K562 (cell line): ENCODE data around the gene TSKS. TPM values are rescaled to one million over a fixed set of nuclear protein-coding genes. Genes with fewer than 3 reads are reported as not detected.

Experiments used
- AFF1 ChIP-seq, 2 experiments: fragments of 450-650 bp; IDR thresholded peaks; 2 replicates each; pipeline ENCODE4 v1.6.1; 2018; ENCODE audit warnings: mild to moderate bottlenecking in 2 of 2, low read depth in 1 of 2; ENCODE audit not compliant: partially characterized antibody in 2 of 2
- ARID1B ChIP-seq: fragments of 450-650 bp; IDR thresholded peaks from 2 replicates; pipeline ENCODE4 v1.6.1; 2016; ENCODE audit warnings: antibody characterized with exemption, mild to moderate bottlenecking, inconsistent platforms
- CBX2 ChIP-seq: fragments of 200-600 bp; sonication (generic); IDR thresholded peaks from one replicate; pipeline ENCODE4 v1.6.1; 2012; ENCODE audit warnings: mild to moderate bottlenecking, low read length, inconsistent platforms; ENCODE audit not compliant: insufficient read depth, poor library complexity, severe bottlenecking
- CREM ChIP-seq: IDR thresholded peaks from 2 replicates; pipeline ENCODE4 v1.6.1; 2014; ENCODE audit warnings: antibody characterized with exemption, low read depth
- CXXC5 ChIP-seq: fragments of 250-450 bp; sonication (Bioruptor Pico); IDR thresholded peaks from 2 replicates; pipeline ENCODE4 v1.8.0; 2022; ENCODE audit warnings: inconsistent platforms, mild to moderate bottlenecking, moderate library complexity
- EGR1 ChIP-seq: fragments of 450-650 bp; conservative IDR thresholded peaks from 2 replicates; pipeline ENCODE4 v1.6.1; 2017; ENCODE audit warnings: mild to moderate bottlenecking
- GABPB1 ChIP-seq: sonication (generic); formaldehyde crosslinking; IDR thresholded peaks from 2 replicates; pipeline ENCODE4 v1.8.0; 2022; ENCODE audit warnings: mild to moderate bottlenecking, missing genetic modification reagents
- HBP1 ChIP-seq: fragments of 450-650 bp; formaldehyde crosslinking; IDR thresholded peaks from 2 replicates; pipeline ENCODE4 v1.4.0; 2022; ENCODE audit warnings: missing genetic modification characterization
- HDAC1 ChIP-seq, 2 experiments: fragments of 450-650 bp; IDR thresholded peaks; 2 replicates each; pipeline ENCODE4 v1.6.1; 2016 to 2017; ENCODE audit warnings: inconsistent platforms in 1 of 2, mild to moderate bottlenecking in 1 of 2, moderate library complexity in 1 of 2
- JUN ChIP-seq, 2 experiments: sonication (generic) in 1 of 2; formaldehyde crosslinking in 1 of 2; IDR thresholded peaks; 2 replicates each; pipeline versions ENCODE4 v1.6.1 to v1.8.0; 2012 to 2022; ENCODE audit warnings: borderline replicate concordance in 2 of 2, mild to moderate bottlenecking in 2 of 2, improper control_type of control experiment in 1 of 2, low read depth in 1 of 2, low read length in 1 of 2, missing genetic modification reagents in 1 of 2
- PHF20 ChIP-seq: fragments of 450-650 bp; IDR thresholded peaks from 2 replicates; pipeline ENCODE4 v1.6.1; 2018; ENCODE audit not compliant: partially characterized antibody
- RCOR1 ChIP-seq, 2 experiments: IDR thresholded peaks; 2 replicates each; pipeline ENCODE4 v1.6.1; 2012; ENCODE audit warnings: low read depth in 2 of 2, low read length in 2 of 2, borderline replicate concordance in 1 of 2, improper control_type of control experiment in 1 of 2
- SMARCA5 ChIP-seq: fragments of 450-650 bp; IDR thresholded peaks from 2 replicates; pipeline ENCODE4 v1.6.1; 2016
- TRIM24 ChIP-seq, 2 experiments: fragments of 450-650 bp; IDR thresholded peaks; 2 replicates each; pipeline ENCODE4 v1.6.1; 2016
- USF1 ChIP-seq: sonication (generic); formaldehyde crosslinking; IDR thresholded peaks from 2 replicates; pipeline ENCODE4 v1.9.0; 2022; ENCODE audit warnings: mild to moderate bottlenecking, missing genetic modification reagents
- ZBTB7A ChIP-seq: IDR thresholded peaks from 2 replicates; pipeline ENCODE4 v1.6.1; 2011; ENCODE audit warnings: low read depth, mild to moderate bottlenecking, low read length, moderate library complexity, borderline replicate concordance; ENCODE audit not compliant: control insufficient read depth
- ZKSCAN1 ChIP-seq: fragments of 150-350 bp; IDR thresholded peaks from 2 replicates; pipeline ENCODE4 v1.6.1; 2016; ENCODE audit warnings: low read depth, low read length
- ZNF740 ChIP-seq, 3 experiments: fragments of 200-800 bp in 1 of 3; sonication (Bioruptor generic) in 1 of 3; sonication (generic) in 1 of 3; formaldehyde crosslinking in 1 of 3; IDR thresholded peaks; 2 replicates each; pipeline versions ENCODE4 v1.6.1 to v1.8.0; 2016 to 2022; ENCODE audit warnings: mild to moderate bottlenecking in 2 of 3, missing compliant biosample characterization in 2 of 3, missing genetic modification characterization in 2 of 3, missing genetic modification reagents in 1 of 3
- ZNF785 ChIP-seq: fragments of 250-450 bp; sonication (Bioruptor Pico); IDR thresholded peaks from 2 replicates; pipeline ENCODE4 v1.4.0; 2020; ENCODE audit warnings: mild to moderate bottlenecking
- polyA plus RNA-seq, 8 experiments: library from polyadenylated mRNA; depleted of rRNA in 4 of 8; stranded (reverse) in 5 of 8; unstranded in 3 of 8; fragments of >200 nt; fragmentation: Nextera tagmentation in 2 of 8; fragmentation: Illumina TruSeq in 1 of 8; extraction: Ambion mirVana in 2 of 8; extraction: Trizol in 1 of 8; gene quantifications; 2 replicates each; pipeline versions ENCODE4 v1.2.1 to v1.2.3, GENCODE V29; 2011 to 2014; ENCODE audit warnings: inconsistent platforms in 1 of 8, missing spikeins in 1 of 8
- total RNA-seq, 7 experiments: library from RNA; depleted of rRNA in 6 of 7; stranded (reverse); fragments of >200 nt in 6 of 7; fragmentation: Illumina TruSeq in 2 of 7; extraction: Trizol in 2 of 7; gene quantifications; 2 replicates each; pipeline versions ENCODE4 v1.2.1 to v1.2.3, GENCODE V29; 2011 to 2021; ENCODE audit warnings: low replicate concordance in 1 of 7

TSKS gene
- total and polyA plus RNA-seq, 9 of the 15 experiments (the other 6 are each of a cell fraction or from before 2014, with no cell fraction given), result 0.14 to 4.5 (median 0.80) TPM

- TF ChIP-seq AFF1 (IDR thresholded peaks at IDR 0.05; ENCODE audit: low read depth in 1 of 2, partially characterized antibody in 2 of 2) (peak in 1 of 2 experiments; percentile 45), ZNF740 (CRISPR knock-in tag; IDR thresholded peaks at IDR 0.05) (peak; percentile 97), ZNF740 (tag; IDR thresholded peaks at IDR 0.05) (peak in 1 of 2 experiments; percentile 66; a peak in 2 of 4 replicates), EGR1 (peak; percentile 96), ARID1B (peak; percentile 56; the same call in 1 of the 2 replicates), RCOR1 (IDR thresholded peaks at IDR 0.05; ENCODE audit: borderline replicate concordance in 1 of 2, low read depth in 2 of 2, low read length in 2 of 2) (0 out of 4 replicates have a peak, but pooled peaks of 1 of the 2 experiments have one; percentile 31), HBP1 (peak; percentile 85), CBX2 (no peak), GABPB1 (CRISPR knock-in tag) (0 out of 2 replicates have a peak, but pooled peaks have one; percentile 36), ZBTB7A (peak; percentile 78), CXXC5 (peak; percentile 63), USF1 (peak; percentile 36; the same call in 1 of the 2 replicates), TRIM24 (IDR thresholded peaks at IDR 0.05) (peak in 1 of 2 experiments; percentile 67; a peak in 2 of 4 replicates), ZKSCAN1 (no peak), HDAC1 (IDR thresholded peaks at IDR 0.05) (peak in 1 of 2 experiments; percentile 76; a peak in 2 of 4 replicates), ZNF785 (no peak), CREM (peak; percentile 58), SMARCA5 (0 out of 2 replicates have a peak, but pooled peaks have one; percentile 35), PHF20 (peak; percentile 21), JUN (IDR thresholded peaks at IDR 0.05; ENCODE audit: borderline replicate concordance, low read depth, low read length) (0 out of 2 replicates have a peak, but pooled peaks have one; percentile 29), JUN (CRISPR knock-in tag; IDR thresholded peaks at IDR 0.05; ENCODE audit: borderline replicate concordance) (no peak)
Measured at GRCh38 chr19:49712397-49712859, 50.7 kb downstream of the TSKS start (continued).
